CD4-positive, alpha-beta memory T cell (primary cell): ENCODE measurements around the gene SYNGR4. TPM values are rescaled to one million over a fixed set of nuclear protein-coding genes. Genes with fewer than 3 reads are reported as not detected.
A peak's percentile ranks its signal among the peaks of the same experiment; 100 is the strongest.

Experiments
- CTCF ChIA-PET: fragments of 350-600 bp; sonication (Branson Sonifier 250); formaldehyde crosslinking; loops from one replicate; lab custom pipeline; 2021; ENCODE audit warnings: inconsistent platforms; ENCODE audit not compliant: partially characterized antibody; lab: Charles Lee
- POLR2A ChIA-PET: fragments of 350-600 bp; sonication (Branson Sonifier 250); formaldehyde crosslinking; loops from one replicate; lab custom pipeline; 2021; ENCODE audit not compliant: partially characterized antibody; lab: Charles Lee
- DNase-seq, 5 donors: peaks; one replicate each; pipeline versions ENCODE4 v3.0.0 to v3.0.0-alpha.2; 2020 to 2022; ENCODE audit warnings: mixed read lengths in 1 of 5
- H3K27ac ChIP-seq: one replicate; pipeline ENCODE4 v1.7.0; 2013; ENCODE audit warnings: low read depth, low read length
- H3K27me3 ChIP-seq: 2 replicates; pipeline ENCODE4 v1.7.0; 2013; ENCODE audit warnings: mild to moderate bottlenecking, low read length, moderate library complexity; ENCODE audit not compliant: insufficient read depth
- H3K36me3 ChIP-seq: 2 replicates; pipeline ENCODE4 v1.7.0; 2013; ENCODE audit warnings: mild to moderate bottlenecking, low read length, moderate library complexity; ENCODE audit not compliant: insufficient read depth
- H3K4me1 ChIP-seq: 2 replicates; pipeline ENCODE4 v1.7.0; 2013; ENCODE audit warnings: mild to moderate bottlenecking, low read length, moderate library complexity; ENCODE audit not compliant: insufficient read depth
- H3K4me3 ChIP-seq, 2 donors: one replicate each; pipeline ENCODE4 v1.7.0; 2013; ENCODE audit warnings: low read length in 2 of 2, mild to moderate bottlenecking in 1 of 2
- H3K9me3 ChIP-seq, 2 donors: one replicate each; pipeline ENCODE4 v1.7.0; 2013; ENCODE audit warnings: low read length in 2 of 2, control low read depth in 1 of 2; ENCODE audit not compliant: control insufficient read depth in 1 of 2
- H3K27ac Mint-ChIP-seq, 7 donors: one replicate each; pipeline ENCODE4 v1.8.0; 2020 to 2021; ENCODE audit warnings: mixed read lengths in 7 of 7, mild to moderate bottlenecking in 6 of 7, inconsistent platforms in 3 of 7, moderate library complexity in 3 of 7
- H3K27me3 Mint-ChIP-seq, 2 donors: one replicate each; pipeline ENCODE4 v1.8.0; 2020 to 2021; ENCODE audit warnings: mixed read lengths in 2 of 2
- H3K36me3 Mint-ChIP-seq, 2 donors: one replicate each; pipeline ENCODE4 v1.8.0; 2020 to 2021; ENCODE audit warnings: mixed read lengths in 2 of 2, inconsistent platforms in 1 of 2, mild to moderate bottlenecking in 1 of 2
- H3K4me1 Mint-ChIP-seq, 4 donors: one replicate each; pipeline ENCODE4 v1.8.0; 2020 to 2021; ENCODE audit warnings: mixed read lengths in 4 of 4, mild to moderate bottlenecking in 1 of 4
- H3K4me3 Mint-ChIP-seq, 8 donors: one replicate each; pipeline ENCODE4 v1.8.0; 2020 to 2021; ENCODE audit warnings: mixed read lengths in 8 of 8, mild to moderate bottlenecking in 7 of 8, moderate library complexity in 6 of 8, inconsistent platforms in 3 of 8
- H3K9me3 Mint-ChIP-seq, 8 donors: one replicate each; pipeline ENCODE4 v1.8.0; 2020 to 2021; ENCODE audit warnings: mixed read lengths in 8 of 8, mild to moderate bottlenecking in 5 of 8, inconsistent platforms in 3 of 8, moderate library complexity in 1 of 8
- intact Hi-C: fragments of 100-400 bp; cut with micrococcal nuclease; formaldehyde crosslinking; loops from one replicate; pipeline ENCODE4 v1.15.1; 2023
- polyA plus RNA-seq, 2 donors: library from polyadenylated mRNA; unstranded; fragments of 300-500 nt; fragmentation: Illumina TruSeq; gene quantifications; one replicate each; pipeline ENCODE4 v1.2.3, GENCODE V29; 2021
- total RNA-seq, 2 experiments: library from RNA; stranded (reverse); gene quantifications; one replicate each; pipeline ENCODE4 v1.2.3, GENCODE V29; 2021

The SYNGR4 gene
- total and polyA plus RNA-seq, 4 experiments from 2014 or later, result not detected

GRCh38 chr19:48413879-48414587, 49.9 kb downstream of the SYNGR4 start:
- Mint-ChIP-seq H3K36me3 (no peaks in the 10 kb centered on the region), H3K27me3 (peaks cover 0 to 2% of the 10 kb centered on the region in 2 donors), H3K4me1 (peaks cover 11 to 39% (median 21%) of the 10 kb centered on the region in 4 donors), H3K27ac (peak overlapping the region in 4 of 7 donors; percentile 12 to 67 (median 48)), H3K4me3 (peak overlapping the region in 6 of 8 donors; percentile 81 to 91 (median 84)), H3K9me3 (no peaks in the 10 kb centered on the region)
- Histone ChIP-seq H3K27me3 (no peaks in the 10 kb centered on the region), H3K36me3 (no peaks in the 10 kb centered on the region), H3K4me3 (peak overlapping the region in 1 of 2 donors; percentile 49), H3K4me1 (peaks cover 18% of the 10 kb centered on the region), H3K27ac (no peak overlapping the region), H3K9me3 (no peaks in the 10 kb centered on the region)
- ChIA-PET POLR2A (interaction anchor here (0.6 to 1.9 kb wide), 6 partner anchors 11 to 1051 kb away, joined by 3 to 7 read pairs (median 3); partner anchors contain the start of genes GRWD1 and KDELR1), CTCF (interaction anchor here (1.2 kb wide), 2 partner anchors 11 to 23 kb away, joined by 4 to 7 read pairs; partner anchors contain the start of gene KDELR1)
- intact Hi-C loops, result no loop called here
- no peak for DNase-seq

DNA sequence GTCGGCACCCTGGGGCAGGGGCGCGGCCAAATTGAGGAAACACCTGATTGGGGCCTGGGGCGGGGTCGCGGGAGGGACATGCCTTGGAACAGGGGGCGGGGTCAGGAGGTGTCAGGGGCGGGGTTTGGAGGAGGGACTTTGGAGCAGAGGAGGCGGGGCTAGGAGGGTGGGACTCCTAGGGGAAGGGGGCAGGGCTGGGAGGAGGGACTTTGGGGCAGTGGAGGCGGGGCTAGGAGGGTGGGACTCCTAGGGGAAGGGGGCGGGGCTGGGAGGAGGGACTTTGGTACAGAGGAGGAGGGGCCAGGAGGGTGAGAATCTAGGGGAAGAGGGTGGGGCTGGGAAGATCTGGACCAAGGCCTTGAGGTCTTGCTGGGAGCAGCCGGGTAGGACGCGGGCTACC, 51.2 kb downstream of the SYNGR4 start:
- intact Hi-C loops, result no loop called here
- Mint-ChIP-seq H3K36me3 (no peaks in the 10 kb centered on the region), H3K27ac (peak overlapping the region in 4 of 7 donors; percentile 29 to 62 (median 34)), H3K9me3 (no peaks in the 10 kb centered on the region), H3K4me1 (peaks cover 14 to 43% (median 24%) of the 10 kb centered on the region in 4 donors), H3K4me3 (peak overlapping the region; percentile 31 to 88 (median 70)), H3K27me3 (peaks cover 0 to 2% of the 10 kb centered on the region in 2 donors)
- ChIA-PET POLR2A (interaction anchor here (1.0 to 1.7 kb wide), 3 partner anchors 12 to 51 kb away, joined by 3 read pairs; partner anchors contain the start of genes SYNGR4 and TMEM143), CTCF (no interaction called here)
- no peaks in the 10 kb centered on the region for H3K9me3 ChIP-seq
- peak; percentile 51 to 84 (median 61) for DNase-seq
- peaks cover 19% of the 10 kb centered on the region for H3K4me1 ChIP-seq
- H3K27ac ChIP-seq, result no peak overlapping the region
- H3K36me3 ChIP-seq, result no peaks in the 10 kb centered on the region
- no peaks in the 10 kb centered on the region for H3K27me3 ChIP-seq
- H3K4me3 ChIP-seq, result peak overlapping the region in 1 of 2 donors; percentile 49

GRCh38 chr19:48415806-48416221, 51.6 kb downstream of the SYNGR4 start:
- intact Hi-C loops, result no loop called here
- peak overlapping the region in 3 of 7 donors; percentile 7 to 46 (median 18) for H3K27ac Mint-ChIP-seq
- Histone ChIP-seq H3K9me3 (no peaks in the 10 kb centered on the region), H3K27ac (no peak overlapping the region), H3K4me3 (no peak overlapping the region), H3K27me3 (no peaks in the 10 kb centered on the region), H3K36me3 (no peaks in the 10 kb centered on the region), H3K4me1 (peaks cover 19% of the 10 kb centered on the region)
- H3K27me3 Mint-ChIP-seq, result peaks cover 0 to 2% of the 10 kb centered on the region in 2 donors
- CTCF ChIA-PET, result no interaction called here
- DNase-seq, result no peak
- POLR2A ChIA-PET, result interaction anchor here (1.1 kb wide), 1 partner anchor 52 kb away, joined by 3 read pairs; the partner anchor contains the start of genes SYNGR4 and TMEM143
- no peaks in the 10 kb centered on the region for H3K36me3 Mint-ChIP-seq
- peak overlapping the region in 7 of 8 donors; percentile 17 to 88 (median 70) for H3K4me3 Mint-ChIP-seq
- H3K4me1 Mint-ChIP-seq, result peaks cover 14 to 40% (median 24%) of the 10 kb centered on the region in 4 donors
- no peaks in the 10 kb centered on the region for H3K9me3 Mint-ChIP-seq

- intact Hi-C loops, result no loop called here
- Histone ChIP-seq H3K4me3 (no peak overlapping the region), H3K27me3 (no peaks in the 10 kb centered on the region), H3K27ac (no peak overlapping the region), H3K4me1 (peaks cover 19% of the 10 kb centered on the region), H3K36me3 (no peaks in the 10 kb centered on the region), H3K9me3 (no peaks in the 10 kb centered on the region)
- peaks cover 0 to 2% of the 10 kb centered on the region in 2 donors for H3K27me3 Mint-ChIP-seq
- POLR2A ChIA-PET, result interaction anchor here (1.5 kb wide), 1 partner anchor 85 kb away, joined by 3 read pairs; no protein-coding TSS in a partner anchor
- CTCF ChIA-PET, result no interaction called here
- H3K4me1 Mint-ChIP-seq, result peaks cover 14 to 38% (median 24%) of the 10 kb centered on the region in 4 donors
- no peak for DNase-seq
- H3K27ac Mint-ChIP-seq, result peak overlapping the region in 1 of 7 donors; percentile 31
- H3K9me3 Mint-ChIP-seq, result no peaks in the 10 kb centered on the region
- no peak overlapping the region for H3K4me3 Mint-ChIP-seq
- no peaks in the 10 kb centered on the region for H3K36me3 Mint-ChIP-seq
Measured at GRCh38 chr19:48417421-48417820, 53.3 kb downstream of the SYNGR4 start.

GRCh38 chr19:48418317-48419064, 54.3 kb downstream of the SYNGR4 start:
- Histone ChIP-seq H3K27ac (no peak overlapping the region), H3K27me3 (no peaks in the 10 kb centered on the region), H3K4me3 (no peak overlapping the region), H3K4me1 (peaks cover 19% of the 10 kb centered on the region), H3K9me3 (no peaks in the 10 kb centered on the region), H3K36me3 (no peaks in the 10 kb centered on the region)
- intact Hi-C loops, result loop anchor here (1.0 kb wide), 1 partner anchor 27 kb away; the partner anchor contains the start of gene GRWD1
- peaks cover 14 to 36% (median 23%) of the 10 kb centered on the region in 4 donors for H3K4me1 Mint-ChIP-seq
- H3K27ac Mint-ChIP-seq, result peak overlapping the region in 5 of 7 donors; percentile 42 to 90 (median 83)
- H3K27me3 Mint-ChIP-seq, result peaks cover 0 to 2% of the 10 kb centered on the region in 2 donors
- no peak for DNase-seq
- H3K9me3 Mint-ChIP-seq, result no peaks in the 10 kb centered on the region
- H3K36me3 Mint-ChIP-seq, result no peaks in the 10 kb centered on the region
- H3K4me3 Mint-ChIP-seq, result peak overlapping the region in 7 of 8 donors; percentile 81 to 94 (median 87)
- ChIA-PET POLR2A (no interaction called here), CTCF (no interaction called here)

DNA sequence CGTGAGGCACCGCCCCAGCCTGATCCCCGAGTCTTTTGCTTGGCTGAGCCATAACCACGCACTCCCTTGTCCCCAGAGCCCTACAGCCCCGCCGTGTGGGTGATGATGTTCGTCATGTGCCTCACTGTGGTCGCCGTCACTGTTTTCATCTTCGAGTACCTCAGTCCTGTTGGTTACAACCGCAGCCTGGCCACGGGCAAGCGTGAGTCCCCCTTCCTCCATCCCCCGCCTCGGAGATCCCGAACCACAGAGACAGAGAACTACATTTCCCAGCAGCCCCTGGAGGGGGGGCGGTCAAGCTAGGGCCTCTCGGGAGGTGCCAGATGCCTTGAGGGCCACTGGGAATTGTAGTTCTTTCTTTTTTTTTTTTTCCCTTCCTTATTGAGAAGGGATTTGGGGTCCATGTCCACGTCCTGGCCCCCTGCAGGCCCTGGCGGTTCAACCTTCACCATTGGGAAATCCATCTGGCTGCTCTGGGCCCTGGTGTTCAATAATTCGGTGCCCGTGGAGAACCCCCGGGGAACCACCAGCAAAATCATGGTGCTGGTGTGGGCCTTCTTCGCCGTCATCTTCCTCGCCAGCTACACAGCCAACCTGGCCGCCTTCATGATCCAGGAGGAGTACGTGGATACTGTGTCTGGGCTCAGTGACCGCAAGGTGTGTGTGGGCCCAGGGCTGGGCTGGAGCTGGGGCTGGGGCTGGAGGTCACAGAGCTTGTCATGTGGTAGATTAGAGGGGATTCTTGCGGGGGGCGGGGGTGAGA, 55.2 kb downstream of the SYNGR4 start:
- Mint-ChIP-seq H3K4me3 (peak overlapping the region; percentile 81 to 94 (median 87)), H3K27me3 (peaks cover 0 to 2% of the 10 kb centered on the region in 2 donors), H3K9me3 (no peaks in the 10 kb centered on the region), H3K4me1 (peaks cover 14 to 31% (median 19%) of the 10 kb centered on the region in 4 donors), H3K27ac (peak overlapping the region in 5 of 7 donors; percentile 68 to 90 (median 83)), H3K36me3 (no peaks in the 10 kb centered on the region)
- H3K36me3 ChIP-seq, result no peaks in the 10 kb centered on the region
- intact Hi-C loops, result loop anchor here (1.0 kb wide), 1 partner anchor 26 kb away; the partner anchor contains the start of gene GRWD1
- ChIA-PET CTCF (no interaction called here), POLR2A (interaction anchor here (1.0 kb wide), 2 partner anchors 17 to 28 kb away, joined by 3 to 4 read pairs; partner anchors contain the start of gene KDELR1)
- no peak overlapping the region for H3K27ac ChIP-seq
- no peaks in the 10 kb centered on the region for H3K27me3 ChIP-seq
- H3K9me3 ChIP-seq, result no peaks in the 10 kb centered on the region
- no peak overlapping the region for H3K4me3 ChIP-seq
- peak; percentile 69 to 84 (median 72) for DNase-seq
- peaks cover 18% of the 10 kb centered on the region for H3K4me1 ChIP-seq
